Loucy (cell line): ENCODE data around the gene METTL18.
A peak's percentile ranks its signal among the peaks of the same experiment; 100 is the strongest.

ENCODE experiments used
- H2AFZ ChIP-seq: fragments of 200-600 bp; sonication (generic); 2 replicates; pipeline ENCODE4 v1.6.0; 2016; ENCODE audit warnings: antibody characterized with exemption, mild to moderate bottlenecking, low read length, moderate library complexity
- H3F3A ChIP-seq: fragments of 200-600 bp; 2 replicates; pipeline ENCODE4 v1.6.0; 2016; ENCODE audit warnings: antibody characterized with exemption, low read depth, mild to moderate bottlenecking
- H3K27me3 ChIP-seq: fragments of 200-600 bp; sonication (generic); 2 replicates; pipeline ENCODE4 v1.6.1; 2014; ENCODE audit warnings: low read length, mild to moderate bottlenecking; ENCODE audit not compliant: insufficient read depth, poor library complexity, severe bottlenecking
- H3K36me3 ChIP-seq: fragments of 200-600 bp; sonication (generic); 2 replicates; pipeline ENCODE4 v1.6.1; 2016; ENCODE audit warnings: low read length; ENCODE audit not compliant: insufficient read depth
- H3K4me1 ChIP-seq: fragments of 200-600 bp; sonication (generic); 2 replicates; pipeline ENCODE4 v1.5.1; 2014; ENCODE audit warnings: low read length, mild to moderate bottlenecking; ENCODE audit not compliant: insufficient read depth, poor library complexity, severe bottlenecking
- H3K4me2 ChIP-seq: fragments of 200-600 bp; sonication (generic); 2 replicates; pipeline ENCODE4 v1.6.0; 2014; ENCODE audit warnings: antibody characterized with exemption, low read length, low read depth, mild to moderate bottlenecking; ENCODE audit not compliant: poor library complexity, severe bottlenecking
- H3K4me3 ChIP-seq: fragments of 200-600 bp; sonication (generic); 2 replicates; pipeline ENCODE4 v1.5.1; 2014; ENCODE audit warnings: low read length, mild to moderate bottlenecking, mixed read lengths; ENCODE audit not compliant: poor library complexity, severe bottlenecking
- H3K79me2 ChIP-seq: fragments of 200-600 bp; sonication (generic); 2 replicates; pipeline ENCODE4 v1.6.1; 2014; ENCODE audit warnings: low read length; ENCODE audit not compliant: insufficient read depth
- H3K9ac ChIP-seq: fragments of 200-600 bp; sonication (generic); 2 replicates; pipeline ENCODE4 v1.6.0; 2014; ENCODE audit warnings: mild to moderate bottlenecking, low read depth, low read length, moderate library complexity; ENCODE audit not compliant: poor library complexity, severe bottlenecking
- H3K9me2 ChIP-seq: fragments of 200-600 bp; sonication (generic); replicated peaks from 2 replicates; pipeline ENCODE4 v1.6.1; 2016; ENCODE audit warnings: low read depth, low read length, mixed read lengths
- H3K9me3 ChIP-seq: fragments of 200-600 bp; sonication (generic); 2 replicates; pipeline ENCODE4 v1.6.1; 2014; ENCODE audit warnings: mild to moderate bottlenecking, antibody characterized with exemption, low read length, low read depth; ENCODE audit not compliant: insufficient read depth
- H4K20me1 ChIP-seq: fragments of 200-600 bp; sonication (generic); 2 replicates; pipeline ENCODE4 v1.6.0; 2014; ENCODE audit warnings: antibody characterized with exemption, low read length, mild to moderate bottlenecking; ENCODE audit not compliant: insufficient read depth, poor library complexity, severe bottlenecking
- EZH2phosphoT487 ChIP-seq: fragments of 200-600 bp; IDR thresholded peaks from 2 replicates; pipeline ENCODE4 v1.6.1; 2018; ENCODE audit warnings: antibody characterized with exemption, mild to moderate bottlenecking, moderate library complexity, borderline replicate concordance
- TF ChIP-seq, protein P1 (sequence below): fragments of 200-600 bp; sonication (generic); conservative IDR thresholded peaks from 2 replicates; pipeline ENCODE4 v1.5.1; 2014; ENCODE audit warnings: mild to moderate bottlenecking, antibody characterized with exemption, low read length

Gene METTL18

DNA sequence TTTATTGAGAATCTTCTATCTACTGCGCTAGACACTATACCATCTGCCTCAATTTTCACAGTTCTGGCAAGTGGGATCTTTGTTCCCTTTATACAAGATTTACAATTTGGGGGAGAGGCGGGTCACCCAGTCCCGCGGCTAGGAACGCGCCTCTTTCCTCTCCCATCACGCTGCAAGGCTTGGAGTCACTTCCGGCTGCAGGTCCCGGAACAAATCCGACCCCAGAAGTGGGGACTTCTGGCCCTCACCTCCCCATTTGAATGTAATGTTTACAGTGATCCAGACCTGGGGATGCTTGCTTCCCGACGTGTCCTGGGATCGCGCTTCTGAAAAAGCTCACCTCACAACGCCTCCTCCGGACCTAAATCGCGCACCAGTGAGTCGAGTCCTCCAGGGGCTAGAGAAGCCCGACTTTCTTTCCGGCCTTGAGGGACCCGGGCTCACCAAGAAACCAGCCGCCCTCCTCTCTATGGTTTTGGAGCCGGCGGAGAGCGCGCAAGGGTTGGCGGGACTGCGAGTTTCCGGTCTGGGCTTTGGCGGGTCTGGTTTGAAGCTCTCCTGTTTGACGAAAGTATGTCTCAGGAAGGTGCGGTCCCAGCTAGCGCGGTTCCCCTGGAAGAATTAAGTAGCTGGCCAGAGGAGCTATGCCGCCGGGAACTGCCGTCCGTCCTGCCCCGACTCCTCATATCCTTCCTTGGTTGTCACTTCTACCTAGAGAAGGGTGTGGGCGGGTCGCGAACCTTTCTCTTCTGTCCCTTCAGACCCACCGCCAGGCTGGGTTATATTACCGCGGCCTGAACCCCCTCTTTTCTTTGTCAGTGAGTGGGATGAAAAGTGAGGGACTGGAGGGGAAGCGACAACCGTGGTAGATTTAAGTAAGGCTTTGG lies at the start of gene METTL18:
METTL18 (minus strand) TSS at position 378 of the 887 bp plus-strand sequence. CDS start 1,212 bp downstream, outside the sequence.
- Histone ChIP-seq H2AFZ (peak within 1 kb of the TSS; percentile 97), H3K9me3 (no peaks in the 10 kb centered on the region), H3K9ac (peak within 1 kb of the TSS; percentile 93), H3K4me1 (peaks cover 55% of the 10 kb centered on the region), H3K36me3 (0 out of 2 replicates have a peak, but pooled peaks cover under 1% of the 10 kb centered on the region), H4K20me1 (no peaks in the 10 kb centered on the region), H3K9me2 (no peaks in the 10 kb centered on the region), H3K4me2 (peak within 1 kb of the TSS; percentile 88), H3K4me3 (peak within 1 kb of the TSS; percentile 92), H3F3A (no peaks in the 10 kb centered on the region), H3K79me2 (peaks cover 77% of the 10 kb centered on the region), H3K27me3 (no peaks in the 10 kb centered on the region)
- no peak for TF ChIP-seq EZH2phosphoT487
- TF ChIP-seq, protein P1, sequence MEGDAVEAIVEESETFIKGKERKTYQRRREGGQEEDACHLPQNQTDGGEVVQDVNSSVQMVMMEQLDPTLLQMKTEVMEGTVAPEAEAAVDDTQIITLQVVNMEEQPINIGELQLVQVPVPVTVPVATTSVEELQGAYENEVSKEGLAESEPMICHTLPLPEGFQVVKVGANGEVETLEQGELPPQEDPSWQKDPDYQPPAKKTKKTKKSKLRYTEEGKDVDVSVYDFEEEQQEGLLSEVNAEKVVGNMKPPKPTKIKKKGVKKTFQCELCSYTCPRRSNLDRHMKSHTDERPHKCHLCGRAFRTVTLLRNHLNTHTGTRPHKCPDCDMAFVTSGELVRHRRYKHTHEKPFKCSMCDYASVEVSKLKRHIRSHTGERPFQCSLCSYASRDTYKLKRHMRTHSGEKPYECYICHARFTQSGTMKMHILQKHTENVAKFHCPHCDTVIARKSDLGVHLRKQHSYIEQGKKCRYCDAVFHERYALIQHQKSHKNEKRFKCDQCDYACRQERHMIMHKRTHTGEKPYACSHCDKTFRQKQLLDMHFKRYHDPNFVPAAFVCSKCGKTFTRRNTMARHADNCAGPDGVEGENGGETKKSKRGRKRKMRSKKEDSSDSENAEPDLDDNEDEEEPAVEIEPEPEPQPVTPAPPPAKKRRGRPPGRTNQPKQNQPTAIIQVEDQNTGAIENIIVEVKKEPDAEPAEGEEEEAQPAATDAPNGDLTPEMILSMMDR = no peak

DNA sequence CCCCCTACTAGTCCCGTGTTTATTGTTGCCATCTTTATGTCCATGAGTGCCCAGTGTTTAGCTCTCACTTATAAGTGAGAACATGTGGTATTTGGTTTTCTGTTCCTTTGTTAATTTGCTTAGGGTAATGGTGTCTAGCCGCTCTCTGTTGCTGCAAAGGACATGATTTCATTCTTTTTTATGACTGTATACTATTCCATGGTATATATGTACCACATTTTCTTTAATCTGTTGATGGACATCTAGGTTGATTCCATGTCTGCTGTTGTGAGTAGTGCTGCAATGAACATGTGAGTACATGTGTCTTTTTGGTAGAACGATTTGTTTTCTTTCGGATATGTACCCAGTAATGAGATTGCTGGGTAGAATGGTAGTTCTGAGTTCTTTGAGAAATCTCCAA lies 44.2 kb upstream of the METTL18 start:
- no peak overlapping the region for H2AFZ ChIP-seq
- H3K4me3 ChIP-seq = no peak overlapping the region
- H3K36me3 ChIP-seq = peaks cover 78% of the 10 kb centered on the region
- no peak for TF ChIP-seq EZH2phosphoT487
- TF ChIP-seq, protein P1 = no peak
- no peaks in the 10 kb centered on the region for H3K9me2 ChIP-seq
- peaks cover 38% of the 10 kb centered on the region for H3K79me2 ChIP-seq
- no peak overlapping the region for H3K9ac ChIP-seq
- H4K20me1 ChIP-seq = no peaks in the 10 kb centered on the region
- no peak overlapping the region for H3K4me2 ChIP-seq
- no peaks in the 10 kb centered on the region for H3F3A ChIP-seq
- H3K9me3 ChIP-seq = peaks cover 6% of the 10 kb centered on the region; the same call in 1 of the 2 replicates
- H3K27me3 ChIP-seq = no peaks in the 10 kb centered on the region
- peaks cover 5% of the 10 kb centered on the region for H3K4me1 ChIP-seq

DNA sequence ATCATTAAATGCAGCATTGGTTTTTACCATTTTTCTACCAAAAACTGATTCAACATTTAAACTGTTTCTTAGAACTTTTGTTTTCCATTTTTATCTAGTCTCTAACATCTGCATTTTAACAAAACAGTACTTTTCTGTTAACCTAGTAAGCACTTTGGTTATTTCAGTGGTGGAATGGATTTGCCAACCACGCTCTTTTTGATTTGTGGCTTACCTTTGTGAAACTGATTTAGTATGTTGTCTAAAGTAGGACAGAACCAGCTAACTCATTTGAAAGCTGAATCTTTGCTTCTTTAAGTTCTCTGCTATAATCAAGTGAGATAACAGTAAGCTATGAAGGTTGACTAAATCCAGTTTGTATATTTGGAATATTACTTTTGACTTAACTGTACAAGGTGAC lies 41.5 kb upstream of the METTL18 start:
- TF ChIP-seq, protein P1 = no peak
- no peak for TF ChIP-seq EZH2phosphoT487
- Histone ChIP-seq H3K9me3 (peaks cover 6% of the 10 kb centered on the region; the same call in 1 of the 2 replicates), H3K4me1 (no peaks in the 10 kb centered on the region), H3K79me2 (peaks cover 23% of the 10 kb centered on the region), H3K9me2 (no peaks in the 10 kb centered on the region), H2AFZ (no peak overlapping the region), H3K4me3 (no peak overlapping the region), H3K27me3 (no peaks in the 10 kb centered on the region), H4K20me1 (no peaks in the 10 kb centered on the region), H3K36me3 (peaks cover 82% of the 10 kb centered on the region), H3K4me2 (no peak overlapping the region), H3K9ac (no peak overlapping the region), H3F3A (no peaks in the 10 kb centered on the region)
